Endothelial cell of hepatic sinusoid (primary cell): Measurements from ENCODE around the gene CDC14B.
"Not testable (repeated sequence)": the region's sequence is repeated elsewhere in the genome, so short reads cannot be mapped to it uniquely, and the experiment has no call there.

Experiments
- in situ Hi-C: cut with HindIII; loops from 2 replicates; pipeline ENCODE4 v1.10.0; 2017; ENCODE audit warnings: low sequenced_read_pairs

CDC14B gene

DNA sequence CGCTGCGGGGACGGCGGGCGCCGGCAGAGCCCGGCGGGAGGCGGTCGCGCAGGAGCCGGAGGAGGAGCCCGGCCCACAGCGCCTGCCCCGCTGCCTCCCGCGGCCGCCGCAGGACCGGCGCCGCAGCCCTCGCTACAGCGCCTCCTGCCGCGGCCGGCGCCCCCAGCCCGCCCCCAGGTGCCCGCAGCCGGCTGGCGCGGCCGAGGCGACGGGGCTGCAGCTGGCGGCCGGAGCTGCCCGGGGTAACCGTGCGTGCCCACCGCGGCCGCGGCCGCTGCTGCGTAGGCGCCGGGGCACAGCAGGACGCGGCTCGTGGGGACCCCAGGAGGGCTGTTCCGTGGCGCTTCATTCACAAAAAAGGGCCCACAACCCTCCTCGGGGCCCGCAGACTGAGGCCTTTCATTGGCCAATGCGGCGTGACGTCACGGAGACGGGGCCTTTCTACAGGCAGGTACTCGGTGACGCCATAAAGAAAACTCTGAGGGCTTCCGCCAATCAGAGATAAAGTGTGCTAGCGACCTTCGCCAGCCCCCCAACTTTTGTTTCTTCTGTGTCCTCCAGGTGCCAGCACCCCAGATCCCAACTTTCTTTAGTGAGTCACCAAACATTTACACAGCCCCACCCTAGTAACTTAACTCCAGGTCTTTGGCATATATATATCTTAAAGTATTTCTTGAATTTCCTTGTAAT, at the start of gene CDC14B:
CDC14B (minus strand) TSS at position 353 of the 690 bp plus-strand sequence. CDS start 465 bp downstream, outside the sequence.
- in situ Hi-C loops: no loop called here

DNA sequence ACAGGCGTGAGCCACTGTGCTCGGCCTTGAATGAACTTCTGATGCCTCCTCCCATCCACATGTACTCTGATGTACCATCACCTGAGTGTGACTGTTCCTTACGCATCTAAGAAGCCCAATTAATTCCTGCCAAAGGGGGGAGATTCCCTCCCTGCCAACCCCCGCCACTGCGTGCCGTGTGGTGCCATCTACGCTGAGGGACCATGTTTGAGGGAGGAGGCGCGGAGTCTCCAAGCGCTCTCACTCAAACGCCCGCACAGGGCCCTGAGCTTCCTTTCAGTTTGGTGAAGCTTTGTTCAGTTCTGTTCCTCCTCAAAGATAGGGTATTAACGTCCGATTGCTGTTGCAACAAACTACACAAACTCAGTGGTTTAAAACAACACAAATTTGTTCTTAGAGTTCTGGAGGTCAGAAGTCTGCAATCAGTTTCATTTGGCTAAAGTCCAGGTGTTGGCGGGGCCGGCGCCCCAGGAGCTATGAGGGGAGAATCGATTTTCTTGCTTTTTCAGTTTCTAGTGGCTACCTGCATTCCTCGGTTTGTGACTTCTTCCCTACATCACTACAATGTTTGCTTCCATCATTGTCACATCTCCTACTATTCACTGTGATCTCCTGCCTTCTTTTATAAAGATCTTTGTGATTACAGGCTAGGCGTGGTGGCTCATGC, 49.4 kb upstream of the CDC14B start:
- in situ Hi-C loops: no loop called here

DNA sequence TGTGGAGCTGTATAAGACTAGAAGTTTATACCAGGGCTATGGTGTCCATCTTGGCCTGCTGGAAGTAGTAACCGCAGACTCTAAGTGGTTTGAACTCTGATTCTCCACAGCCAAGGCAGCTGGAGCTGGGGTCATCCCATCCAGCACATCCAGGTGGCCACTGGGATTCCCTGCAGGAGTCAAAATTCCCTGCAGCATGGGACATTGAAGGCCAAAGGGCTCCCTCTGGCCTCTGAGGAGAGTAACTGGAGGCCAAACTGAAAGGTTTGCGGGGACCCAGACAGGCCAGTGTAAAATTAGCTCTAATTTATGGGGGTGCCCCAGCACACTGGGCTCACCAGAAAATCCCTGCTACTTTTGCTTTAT, 47.7 kb upstream of the CDC14B start:
- in situ Hi-C loops: no loop called here

DNA sequence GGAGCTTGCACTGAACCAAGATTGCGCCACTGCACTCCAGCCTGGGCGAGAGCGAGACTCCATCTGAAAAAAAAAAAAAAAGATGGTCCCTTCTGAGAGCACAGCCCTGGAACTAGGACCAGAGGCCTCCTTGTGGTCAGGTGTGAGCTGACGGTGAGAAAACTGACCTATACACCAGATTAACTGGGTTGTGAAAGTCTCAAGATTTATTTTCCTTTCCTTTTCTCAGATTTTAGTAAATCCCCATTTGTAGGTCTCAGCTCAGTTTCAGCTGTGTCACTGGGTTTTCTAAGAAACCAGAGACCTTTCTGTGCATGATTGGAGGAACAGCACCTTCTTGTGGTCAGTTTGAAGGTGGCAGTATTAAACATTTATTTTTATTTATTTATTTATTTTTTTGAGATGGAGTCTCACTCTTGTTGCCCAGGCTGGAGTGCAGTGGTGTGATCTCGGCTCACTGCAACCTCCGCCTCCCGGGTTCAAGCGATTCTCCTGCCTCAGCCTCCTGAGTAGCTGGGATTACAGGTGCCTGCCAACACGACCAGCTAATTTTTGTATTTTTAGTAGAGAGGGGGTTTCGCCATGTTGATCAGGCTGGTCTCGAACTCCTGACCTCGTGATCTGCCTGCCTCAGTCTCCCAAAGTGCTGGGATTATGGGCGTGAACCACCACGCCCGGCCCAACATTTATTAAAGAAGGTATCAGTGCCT, 47.2 kb upstream of the CDC14B start:
- in situ Hi-C loops: not testable (repeated sequence)

DNA sequence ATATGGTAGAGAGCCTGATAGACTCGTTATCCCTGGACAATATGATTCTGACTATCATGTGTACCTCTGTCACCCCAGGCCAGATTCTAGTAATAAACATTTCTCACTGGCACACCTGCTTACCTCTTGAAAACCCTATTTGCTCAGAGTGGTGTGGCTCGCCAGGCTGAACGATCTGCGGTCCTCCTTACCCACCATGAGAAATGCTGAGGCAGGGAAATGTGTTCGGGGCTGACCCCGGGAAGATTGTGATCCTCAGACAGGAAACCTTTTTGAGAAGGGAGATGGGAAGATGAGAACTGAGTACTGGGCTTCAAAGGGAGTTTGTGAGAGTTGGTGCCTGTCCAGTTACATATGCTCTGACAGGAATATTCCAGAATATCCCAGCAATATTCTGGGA, 46.1 kb upstream of the CDC14B start:
- in situ Hi-C loops: no loop called here

DNA sequence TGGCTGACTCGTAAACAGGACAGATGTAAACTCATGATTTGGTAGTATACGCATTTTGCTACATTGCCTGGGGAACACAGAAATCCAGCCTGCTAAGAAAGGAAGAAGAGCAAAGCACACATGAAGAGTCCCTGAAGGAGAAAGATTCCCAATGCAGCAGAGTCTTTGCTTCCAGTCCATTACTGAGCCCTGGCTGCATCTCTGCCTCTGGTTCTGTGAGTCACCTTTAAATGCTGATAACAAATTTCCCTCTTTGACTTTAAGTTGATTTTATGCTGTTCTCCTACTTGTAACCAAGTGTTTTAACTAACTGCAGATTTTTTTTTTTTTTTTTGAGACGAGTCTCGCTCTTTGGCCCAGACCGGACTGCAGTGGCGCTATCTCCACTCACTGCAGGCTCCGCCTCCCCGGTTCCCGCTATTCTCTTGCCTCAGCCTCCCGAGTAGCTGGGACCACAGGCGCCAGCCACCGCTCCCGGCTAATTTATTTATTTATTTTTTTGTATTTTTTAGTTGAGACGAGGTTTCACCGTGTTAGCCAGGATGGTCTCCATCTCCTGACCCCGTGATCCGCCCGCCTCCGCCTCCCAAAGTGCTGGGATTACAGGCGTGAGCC, 44.0 kb upstream of the CDC14B start:
- in situ Hi-C loops: no loop called here

DNA sequence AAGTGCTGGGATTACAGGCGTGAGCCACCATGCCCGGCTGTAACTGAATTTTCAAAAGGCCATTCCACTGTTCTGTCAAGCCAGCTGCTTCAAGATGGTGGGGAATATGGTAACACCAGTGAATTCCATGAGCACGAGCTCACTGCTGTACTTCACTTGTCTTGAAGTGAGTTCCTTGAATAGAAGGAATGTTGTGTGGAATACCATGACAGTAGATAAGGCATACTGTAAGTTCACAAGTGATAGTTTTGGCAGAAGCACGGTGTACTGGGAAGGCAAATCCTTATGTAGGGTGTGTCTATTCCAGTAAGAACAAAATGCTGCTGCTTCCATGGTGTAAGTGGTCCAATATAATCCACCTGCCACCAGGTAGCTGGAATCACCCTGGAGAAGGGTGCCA, 42.1 kb upstream of the CDC14B start:
- in situ Hi-C loops: no loop called here

DNA sequence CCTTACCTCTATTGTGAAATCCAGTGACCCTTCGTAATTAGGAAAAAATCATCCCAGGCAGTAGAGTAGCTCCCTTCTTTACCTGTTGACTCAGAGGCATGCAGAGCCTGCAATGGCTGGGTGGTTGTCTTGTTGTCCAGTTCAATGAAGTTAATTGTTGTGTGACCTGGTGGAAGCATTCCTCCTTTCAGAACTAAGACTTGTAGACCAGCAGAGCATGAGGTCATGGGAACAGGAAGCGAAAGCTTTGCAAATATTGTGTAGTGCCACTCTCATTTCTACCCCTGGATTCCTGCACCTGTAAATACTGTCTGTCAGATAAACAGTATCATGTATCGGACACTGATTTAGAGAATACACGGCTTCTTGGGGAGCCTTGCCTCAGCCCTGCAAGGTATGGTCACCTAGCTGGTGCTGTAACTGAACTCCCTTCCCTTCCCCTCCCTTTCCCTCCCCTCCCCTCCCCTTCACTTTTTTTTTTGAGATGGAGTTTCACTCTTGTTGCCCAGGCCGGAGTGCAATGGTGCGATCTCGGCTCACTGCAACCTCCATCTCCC, 41.1 kb upstream of the CDC14B start:
- in situ Hi-C loops: no loop called here

DNA sequence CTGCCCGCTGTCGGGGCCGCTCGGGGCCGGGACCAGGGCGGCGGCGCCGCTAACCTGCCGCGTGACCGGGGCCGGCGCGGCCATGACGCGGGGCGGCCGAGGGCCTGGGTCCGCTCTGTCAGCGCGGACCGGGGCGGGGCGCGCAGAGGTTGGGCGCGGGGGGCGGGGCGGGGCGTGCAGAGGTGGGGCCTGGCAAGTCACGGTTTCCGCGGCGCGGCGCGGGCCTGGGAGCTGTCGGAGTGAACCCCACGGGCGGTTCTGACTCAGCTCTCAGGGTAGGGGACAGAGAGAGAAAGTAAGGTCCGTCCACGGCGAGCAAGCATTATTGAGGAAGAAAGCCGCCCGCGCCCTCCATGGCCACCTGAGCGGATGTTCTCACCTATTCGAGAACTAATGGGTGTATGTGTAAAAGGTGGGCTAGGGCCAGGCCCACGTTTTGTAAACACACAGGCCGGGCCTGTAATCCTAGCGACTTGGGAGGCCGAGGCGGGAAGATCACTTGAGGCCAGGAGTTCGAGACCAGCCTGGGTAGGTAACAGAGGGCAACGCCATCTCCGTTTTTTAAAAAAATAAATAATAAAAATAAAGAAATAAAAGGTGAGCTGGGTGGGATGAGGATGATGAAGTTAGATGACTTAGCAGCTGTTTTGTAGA, 35.7 kb upstream of the CDC14B start, which contains the start of gene PRXL2C:
PRXL2C (minus strand) TSS at position 120 of the 654 bp plus-strand sequence; CDS start at position 84, 36 bp downstream.
- in situ Hi-C loops: loop anchor here (10.0 kb wide), 1 partner anchor 51 kb away; no protein-coding TSS in a partner anchor

DNA sequence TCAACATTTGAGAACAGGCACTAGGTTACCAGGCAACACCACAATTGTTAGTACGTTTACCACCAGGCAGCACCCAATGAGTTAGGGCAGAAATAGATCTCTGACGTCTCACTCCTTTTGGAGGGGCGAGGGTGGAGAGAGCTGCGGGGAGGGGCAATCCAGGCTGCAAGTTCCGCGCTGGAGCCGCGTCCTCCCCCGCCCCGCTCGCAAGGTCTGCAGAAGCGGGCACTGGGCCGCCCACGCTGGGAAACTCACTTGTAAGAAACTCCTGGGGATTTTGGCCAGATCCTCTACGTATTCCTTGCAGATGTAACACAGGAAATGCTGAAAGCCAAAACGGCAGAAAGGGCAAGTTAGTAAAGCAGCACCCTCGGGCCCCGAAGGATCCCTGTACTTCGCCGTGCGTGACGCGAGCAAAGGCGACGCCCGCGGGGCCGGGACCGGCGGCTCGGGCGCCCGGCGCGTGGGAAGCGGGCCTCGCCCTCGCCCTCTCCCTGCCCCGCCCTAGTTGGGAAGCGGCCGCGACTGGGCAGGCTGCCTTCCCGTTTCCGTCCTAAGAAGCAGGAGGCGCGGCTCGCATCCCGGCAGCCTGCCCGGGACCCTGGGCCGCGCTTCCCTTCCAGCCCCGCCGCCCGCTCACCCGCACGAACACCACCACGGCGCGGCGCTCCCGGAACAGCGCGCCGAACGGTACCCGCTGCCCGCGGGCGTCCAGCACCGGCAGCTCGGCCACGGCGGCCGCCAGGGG, 35.0 kb upstream of the CDC14B start:
- in situ Hi-C loops: loop anchor here (10.0 kb wide), 1 partner anchor 50 kb away; no protein-coding TSS in a partner anchor

DNA sequence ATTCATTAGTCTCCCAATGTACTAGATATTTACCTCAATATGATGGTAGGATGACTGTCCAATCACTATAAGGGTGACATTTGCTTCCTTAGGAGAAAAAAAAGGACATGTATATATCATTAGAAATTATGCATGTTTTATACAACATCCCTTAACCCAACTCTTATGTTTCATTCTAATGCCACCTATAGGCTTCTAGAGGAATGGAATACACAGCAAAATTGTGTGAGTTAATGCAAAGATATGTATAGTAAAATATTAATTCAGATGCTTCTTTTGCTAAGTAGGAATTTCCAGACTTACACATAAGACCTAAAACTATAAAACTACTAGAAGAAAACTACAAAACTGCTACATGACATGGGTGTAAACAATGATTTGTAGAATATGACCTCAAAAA, 32.0 kb upstream of the CDC14B start:
- in situ Hi-C loops: loop anchor here (10.0 kb wide), 1 partner anchor 47 kb away; no protein-coding TSS in a partner anchor

DNA sequence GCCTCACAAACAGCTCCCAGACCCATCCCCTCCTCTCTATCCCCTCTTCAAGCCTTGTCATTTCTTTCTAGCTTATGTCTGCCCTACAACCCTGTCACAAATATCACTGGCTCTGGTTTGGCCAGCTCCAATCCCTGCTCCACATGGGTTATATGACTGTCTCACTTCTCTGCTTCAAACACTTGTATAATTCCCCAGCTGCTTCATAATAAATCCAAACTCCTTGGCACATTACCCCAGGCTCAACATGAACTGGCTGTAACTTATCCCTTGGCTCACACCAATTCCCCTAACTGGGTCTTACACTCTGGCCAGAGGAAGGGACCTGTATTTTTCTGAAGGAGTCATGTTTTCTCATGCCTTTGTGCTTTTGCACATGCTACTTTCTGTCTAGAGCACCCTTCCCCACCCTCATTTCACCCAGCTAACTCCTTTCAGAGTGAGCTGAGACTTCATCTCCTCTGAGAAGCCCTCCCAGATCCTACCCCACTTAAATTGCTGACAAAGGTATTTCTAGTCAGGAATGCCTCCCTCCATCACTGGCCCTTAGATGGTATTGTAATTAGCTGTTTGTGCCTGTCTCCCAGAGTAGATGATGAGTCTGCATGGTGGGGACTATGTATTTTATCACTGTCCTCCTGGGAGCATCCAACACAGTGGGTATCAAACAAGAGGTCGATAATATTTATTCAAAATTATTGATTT, 30.1 kb upstream of the CDC14B start:
- in situ Hi-C loops: loop anchor here (10.0 kb wide), 1 partner anchor 45 kb away; no protein-coding TSS in a partner anchor

DNA sequence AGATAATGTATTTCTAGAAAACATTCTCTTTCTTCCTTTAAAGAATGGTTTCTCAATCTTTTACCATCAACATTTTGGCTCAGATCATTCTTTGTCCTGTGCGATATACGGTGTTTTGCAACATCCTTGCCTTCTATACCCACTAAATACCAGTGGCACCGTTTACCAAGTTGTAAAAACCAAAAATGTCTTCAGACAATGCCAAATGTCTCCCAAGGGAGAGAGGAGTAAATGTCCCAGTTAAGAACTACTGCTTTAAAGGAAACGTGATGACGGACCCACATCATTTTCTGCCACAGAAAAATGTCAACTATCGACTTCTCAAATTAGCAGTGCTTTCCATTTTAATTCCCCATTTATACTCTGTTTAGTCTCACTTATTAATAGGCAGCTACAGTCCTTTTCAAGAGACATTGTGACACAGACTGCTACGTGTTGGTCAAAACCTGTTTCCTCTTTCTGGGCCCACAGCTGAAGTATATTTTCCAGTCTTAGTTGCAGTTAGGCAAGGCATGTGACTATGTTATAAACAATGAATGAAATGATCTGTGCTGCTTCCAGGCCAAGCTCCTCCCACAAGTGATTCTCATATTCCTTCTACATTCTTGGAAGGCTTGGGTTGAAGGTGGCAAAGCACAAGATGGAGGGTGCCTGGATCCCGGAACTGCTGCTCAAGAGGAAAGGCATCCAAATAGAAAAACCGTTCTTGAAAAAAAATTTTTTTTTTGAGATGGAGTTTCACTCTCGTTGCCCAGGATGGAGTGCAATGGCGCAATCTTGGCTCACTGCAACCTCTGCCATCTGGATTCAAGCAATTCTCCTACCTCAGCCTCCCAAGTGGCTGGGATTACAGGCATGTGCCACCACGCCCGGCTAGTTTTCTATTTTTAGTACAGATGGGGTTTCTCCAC, 26.7 kb upstream of the CDC14B start:
- in situ Hi-C loops: no loop called here

DNA sequence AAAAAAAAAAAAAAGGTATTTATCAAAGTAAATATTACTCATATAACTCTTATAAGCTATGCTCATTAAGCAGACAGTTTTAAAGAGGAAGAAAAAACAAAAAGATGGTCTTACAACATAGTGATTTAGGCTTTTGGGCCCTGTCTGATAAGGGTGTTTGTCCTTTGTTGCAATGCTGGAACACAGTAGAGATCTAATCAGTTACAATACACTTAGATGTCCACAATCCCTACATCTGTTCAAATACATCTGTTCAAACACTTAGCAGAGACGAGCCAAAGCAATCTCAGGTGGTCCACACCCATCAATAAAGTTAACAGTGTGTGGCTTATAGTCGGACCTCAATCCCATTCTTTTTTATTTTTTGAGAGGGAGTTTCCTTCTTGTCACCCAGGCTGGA, 24.5 kb upstream of the CDC14B start:
- in situ Hi-C loops: no loop called here

DNA sequence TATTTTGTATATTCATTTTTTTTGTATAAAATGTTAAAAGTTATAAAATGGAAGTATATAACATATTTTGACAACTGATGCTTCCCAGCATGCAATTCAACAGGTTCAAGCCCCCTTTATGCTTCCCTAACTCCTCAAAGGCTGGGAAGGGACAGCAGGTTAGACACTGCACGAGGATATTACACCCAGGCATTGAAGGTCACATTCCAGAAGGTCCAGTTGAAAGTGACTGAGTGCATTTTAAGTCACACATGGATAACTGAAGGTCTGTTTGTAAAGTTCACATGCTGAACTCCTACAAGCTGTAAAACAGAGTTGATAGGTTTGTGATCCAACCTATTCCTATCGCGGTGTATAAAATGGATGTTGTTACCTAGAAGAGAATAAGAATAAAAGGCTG, 21.9 kb upstream of the CDC14B start:
- in situ Hi-C loops: no loop called here

DNA sequence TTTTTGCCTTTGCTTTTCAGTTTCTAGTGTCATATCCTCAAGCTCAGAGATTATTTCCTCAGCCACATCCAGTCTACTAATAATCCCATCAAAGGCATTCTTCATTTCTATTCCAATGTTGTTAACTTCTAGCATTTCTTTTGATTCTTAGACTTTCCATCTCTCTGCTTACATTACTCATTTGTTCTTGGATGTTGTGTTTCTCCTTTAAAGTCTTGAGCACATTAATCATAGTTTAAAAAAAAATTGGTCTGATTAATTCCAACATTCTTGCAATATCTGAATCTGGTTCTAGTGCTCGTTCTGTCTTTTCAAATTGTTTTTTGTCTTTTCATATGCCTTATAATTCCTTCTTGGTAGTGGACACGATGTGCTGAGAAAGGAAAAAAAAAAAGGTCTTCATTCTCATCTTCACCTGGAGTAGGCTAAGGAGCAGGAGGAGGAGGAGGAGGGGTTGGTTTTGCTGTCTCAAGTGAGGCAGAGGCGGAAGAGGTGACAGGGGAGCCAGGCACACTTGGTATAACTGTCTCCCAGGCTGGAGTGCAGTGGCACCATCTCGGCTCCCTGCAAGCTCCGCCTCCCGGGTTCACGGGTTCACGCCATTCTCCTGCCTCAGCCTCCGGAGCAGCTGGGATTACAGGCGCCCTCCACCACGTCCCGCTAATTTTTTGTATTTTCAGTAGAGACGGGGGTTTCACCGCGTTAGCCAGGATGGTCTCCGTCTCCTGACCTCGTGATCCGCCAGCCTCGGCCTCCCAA, 19.1 kb upstream of the CDC14B start:
- in situ Hi-C loops: no loop called here

DNA sequence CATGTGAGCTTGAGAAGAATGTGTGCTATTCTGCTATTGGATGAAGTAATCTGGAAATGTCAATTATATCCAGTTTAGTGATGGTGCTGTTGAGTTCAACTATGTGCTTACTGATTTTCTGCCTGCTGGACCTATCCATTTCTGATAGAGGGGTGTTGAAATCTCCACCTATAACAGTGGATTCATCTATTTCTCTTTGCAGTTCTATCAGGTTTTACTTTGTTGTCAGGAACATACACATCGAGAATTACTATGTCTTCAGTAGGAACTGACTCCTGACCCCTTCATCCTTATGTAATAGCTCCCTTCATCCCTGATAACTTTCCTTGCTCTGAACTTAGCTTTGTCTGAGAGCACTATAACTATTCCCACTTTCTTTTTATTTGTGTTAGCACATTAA, 16.7 kb upstream of the CDC14B start:
- in situ Hi-C loops: no loop called here
